GM19467 (cell line): ENCODE data around the gene UNC5B.

ENCODE experiments used
- ATAC-seq: cut with Tn5 transposase; IDR thresholded peaks from one replicate; pipeline ENCODE4 v1.9.1; 2021; ENCODE audit warnings: mild to moderate bottlenecking, moderate library complexity; ENCODE audit not compliant: unreplicated experiment

UNC5B gene

DNA sequence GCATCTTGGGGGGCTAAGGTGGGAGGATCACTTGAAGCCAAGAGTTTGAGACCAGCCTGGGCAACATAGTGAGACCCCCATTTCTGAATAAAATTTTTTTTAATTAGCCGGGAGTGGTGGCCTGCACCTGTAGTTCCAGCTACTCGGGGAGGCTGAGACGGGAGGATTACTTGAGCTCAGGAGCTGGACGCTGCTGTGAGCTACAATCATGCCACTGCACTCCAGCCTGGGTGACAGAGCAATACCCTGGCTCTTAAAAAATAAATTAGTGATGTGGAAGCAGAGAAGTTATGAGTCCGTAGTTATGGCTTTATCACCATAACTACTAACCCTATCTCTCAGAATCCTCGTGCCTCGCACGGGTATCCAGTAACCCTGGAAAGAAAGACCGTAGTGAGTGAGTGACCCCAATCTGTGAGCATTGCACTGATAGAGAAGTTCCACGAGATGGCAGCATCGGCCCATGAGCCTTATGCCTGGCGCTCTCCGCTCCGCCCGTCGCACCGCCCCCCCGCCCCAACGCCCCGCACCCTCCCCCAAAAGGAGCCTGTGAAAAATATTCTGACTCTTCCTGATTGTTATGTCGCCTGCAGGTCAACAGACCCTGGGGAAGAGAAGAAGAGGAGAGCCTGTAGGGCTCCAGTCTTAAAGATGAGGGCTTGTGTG, 101.8 kb downstream of the UNC5B start:
- ATAC-seq = no peak

DNA sequence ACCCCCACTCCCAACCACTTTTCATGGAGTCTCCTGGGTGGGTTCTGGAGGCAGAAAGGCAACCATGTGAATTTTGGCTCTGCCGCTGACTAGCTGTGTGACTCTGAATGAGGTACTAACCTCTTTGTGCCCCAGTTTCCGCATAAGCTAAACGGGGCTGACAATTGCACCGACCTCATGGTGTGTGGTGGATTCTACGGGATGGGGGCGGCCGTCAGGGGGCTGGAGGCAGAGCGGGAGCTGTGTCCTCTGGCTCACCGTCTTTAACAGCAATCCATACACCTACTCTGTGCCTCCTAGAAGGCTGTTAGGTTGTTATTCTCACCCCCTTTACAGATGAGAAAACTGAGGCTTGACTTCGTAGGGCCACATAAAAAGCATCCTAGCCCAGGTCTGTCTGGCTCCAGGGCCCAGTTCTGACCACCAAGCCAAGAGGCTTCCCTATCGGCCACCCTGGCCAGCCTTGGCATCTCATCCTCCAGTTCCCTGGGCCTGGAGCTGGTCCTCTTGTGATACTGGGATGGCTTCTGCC, 102.4 kb downstream of the UNC5B start:
- no peak for ATAC-seq

GRCh38 chr10:71316056-71316785, 103.9 kb downstream of the UNC5B start:
- no peak for ATAC-seq

DNA sequence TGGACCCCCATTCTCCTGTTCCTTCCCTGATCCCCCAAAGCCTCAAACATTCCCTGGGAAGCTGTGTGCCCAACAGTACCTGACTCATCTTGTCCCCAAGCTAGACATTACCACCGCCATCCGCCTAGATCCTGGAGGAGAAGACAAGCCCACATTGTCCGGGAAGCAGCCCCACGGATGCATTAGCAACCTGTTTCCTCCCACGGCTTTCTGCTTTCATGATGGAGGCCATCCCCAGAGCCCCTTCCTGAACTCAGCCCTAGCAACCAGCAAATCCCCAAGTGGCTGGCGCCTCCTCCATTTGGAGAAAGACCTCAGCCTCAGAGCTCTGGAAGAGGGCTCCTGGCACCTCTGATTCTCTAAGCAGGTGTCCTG, 104.4 kb downstream of the UNC5B start:
- no peak for ATAC-seq

GRCh38 chr10:71317739-71318138, 105.4 kb downstream of the UNC5B start:
- ATAC-seq = no peak

GRCh38 chr10:71319042-71319799, 106.9 kb downstream of the UNC5B start, which contains the start of gene SLC29A3:
TSS of gene SLC29A3 (plus strand) at chr10:71319259. CDS start at chr10:71319310, 51 bp downstream.
- peak; percentile 58 for ATAC-seq

DNA sequence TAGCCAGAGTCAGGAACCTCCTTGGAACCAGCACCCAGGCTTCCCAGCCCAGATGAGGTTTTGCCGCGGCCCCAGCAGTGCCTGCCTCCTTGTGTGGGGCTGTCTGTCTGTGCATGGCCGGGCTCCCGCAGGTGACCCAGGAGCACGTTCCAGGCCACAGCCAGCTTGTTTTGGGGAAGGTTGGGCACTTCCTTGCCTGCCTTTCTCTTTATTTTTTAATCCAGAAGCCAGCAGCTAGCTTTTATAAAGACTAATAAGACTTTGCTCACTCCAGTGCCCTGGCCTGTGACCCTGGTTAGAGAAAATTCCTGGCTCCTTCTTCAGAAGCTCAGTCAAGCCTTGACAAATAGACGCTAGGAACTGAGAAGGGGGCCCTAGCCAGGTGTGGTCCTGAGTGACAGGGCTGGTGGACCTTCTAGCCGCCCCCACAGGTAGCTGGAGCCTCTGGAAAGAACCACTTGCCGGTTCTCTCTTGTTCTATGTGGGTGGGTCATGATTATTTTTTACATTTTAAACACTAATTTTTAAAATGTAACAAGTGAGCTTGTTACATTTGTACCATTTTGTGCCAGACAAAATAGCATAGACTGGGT, 107.5 kb downstream of the UNC5B start:
- ATAC-seq = no peak

GRCh38 chr10:71320592-71320991, 108.2 kb downstream of the UNC5B start:
- no peak for ATAC-seq

DNA sequence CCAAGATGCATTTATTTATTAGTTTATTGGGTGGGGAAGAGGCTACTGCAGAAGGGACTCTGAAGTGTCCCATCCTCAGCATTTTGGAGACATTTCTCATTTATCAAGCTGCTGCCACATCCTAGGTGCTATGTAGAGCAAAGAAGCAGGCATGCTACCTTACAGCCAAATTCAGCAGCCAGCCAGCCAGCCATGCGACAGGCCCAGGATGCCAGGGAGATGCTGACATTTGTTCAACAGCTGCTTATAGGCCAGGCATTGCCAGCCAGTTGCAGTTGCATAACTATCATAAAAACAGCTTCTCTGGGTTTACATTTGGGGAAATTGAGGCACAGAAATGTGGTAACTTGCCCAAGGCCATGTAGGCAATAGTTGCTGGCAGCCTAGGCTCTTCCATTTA, 109.0 kb downstream of the UNC5B start:
- no peak for ATAC-seq

GRCh38 chr10:71323407-71323806, 111.0 kb downstream of the UNC5B start:
- no peak for ATAC-seq

DNA sequence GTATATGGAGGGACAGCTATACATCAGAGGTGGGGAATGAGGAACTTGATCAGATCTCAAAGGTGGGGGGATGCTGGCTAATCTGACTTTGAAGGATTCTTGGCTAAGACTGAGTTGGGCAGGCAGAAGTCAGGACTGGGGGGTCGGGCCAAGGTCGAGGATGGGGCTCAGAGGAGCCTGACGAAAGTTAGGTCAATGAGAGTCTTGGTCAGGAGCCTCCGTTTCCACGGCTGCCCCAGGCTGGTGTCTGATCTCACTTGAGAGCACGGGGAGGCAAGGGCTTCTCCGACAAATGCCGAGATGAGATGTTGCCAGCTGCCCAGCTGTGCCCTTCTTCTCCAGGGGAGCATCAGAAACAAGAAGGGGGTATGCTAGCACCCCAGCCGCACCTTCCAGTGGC, 112.4 kb downstream of the UNC5B start:
- ATAC-seq = no peak

- no peak for ATAC-seq
Measured at GRCh38 chr10:71325267-71325666, 112.9 kb downstream of the UNC5B start.

GRCh38 chr10:71326464-71326881, 114.1 kb downstream of the UNC5B start:
- no peak for ATAC-seq

DNA sequence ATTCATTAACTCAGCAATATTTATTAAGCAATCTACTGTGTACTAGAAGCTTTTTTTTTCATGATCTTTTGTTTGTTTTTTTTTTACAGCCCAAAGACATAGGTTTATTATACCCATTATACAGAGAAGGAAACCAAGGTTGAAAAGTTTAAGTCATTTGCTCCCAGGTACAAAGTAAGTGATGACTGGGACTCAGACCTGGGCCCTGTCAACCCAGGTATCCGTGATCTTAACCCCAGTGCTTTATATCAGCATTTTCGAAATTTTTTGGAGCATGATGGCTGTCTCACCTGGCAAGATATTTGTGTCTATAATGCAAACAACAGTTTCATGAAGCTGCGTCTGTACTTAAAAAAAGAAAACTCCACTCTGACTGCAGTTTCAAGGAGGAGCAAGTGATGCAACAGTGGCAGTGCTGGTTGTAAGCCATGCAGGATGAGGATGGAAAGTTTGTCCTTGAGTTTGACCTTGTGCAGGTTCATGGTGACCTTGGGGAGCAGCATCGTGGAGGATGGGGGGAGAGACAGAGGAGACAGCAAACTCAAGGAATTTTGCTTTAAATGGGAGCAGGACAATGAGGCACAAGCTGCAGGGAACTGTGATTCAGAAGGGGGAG, 118.5 kb downstream of the UNC5B start:
- no peak for ATAC-seq

DNA sequence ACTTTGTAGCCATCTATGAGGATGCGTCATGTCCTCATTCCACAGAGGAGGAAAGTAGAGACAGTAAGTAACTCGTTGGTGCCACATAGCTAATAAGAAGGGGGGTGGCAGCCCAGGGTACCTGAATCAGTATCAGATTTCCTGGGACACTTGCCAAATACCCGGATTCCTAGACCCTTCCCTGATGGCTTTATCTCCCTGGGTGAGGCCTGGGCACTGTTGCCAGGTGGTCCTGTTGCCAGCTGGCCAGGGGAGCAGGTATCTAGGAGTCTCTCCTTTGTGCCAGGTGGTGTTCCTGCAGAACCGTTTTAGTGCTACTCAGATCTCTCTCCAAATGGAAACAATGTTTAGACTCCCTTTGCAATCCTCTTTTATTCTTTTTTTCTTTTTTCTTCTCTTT, 119.4 kb downstream of the UNC5B start:
- no peak for ATAC-seq

DNA sequence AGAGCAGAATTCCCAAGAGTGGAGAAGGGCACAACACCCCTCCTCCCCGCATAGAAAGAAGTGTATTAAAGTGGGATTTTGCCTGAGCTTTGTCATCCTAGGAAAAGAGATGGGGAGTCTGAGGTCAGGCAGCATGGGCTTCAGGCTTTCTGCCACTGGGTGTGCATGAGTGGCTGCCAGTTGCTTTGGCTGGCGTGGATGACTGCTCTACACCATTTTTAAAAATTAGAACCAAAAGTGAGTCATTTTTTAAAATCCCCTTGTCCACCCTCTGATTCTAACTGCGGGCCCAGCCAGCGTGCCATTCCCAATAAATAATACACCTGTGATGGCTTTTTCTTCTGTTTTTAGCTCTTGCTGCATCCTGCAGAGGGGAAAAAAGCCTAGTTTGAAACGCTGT, 120.1 kb downstream of the UNC5B start:
- ATAC-seq = no peak

GRCh38 chr10:71333129-71333887, 120.9 kb downstream of the UNC5B start:
- ATAC-seq = no peak

GRCh38 chr10:71334221-71334791, 121.9 kb downstream of the UNC5B start:
- no peak for ATAC-seq

- no peak for ATAC-seq
Measured at GRCh38 chr10:71335173-71335708, 122.9 kb downstream of the UNC5B start.
